ENCODE results near the gene CCPG1. TPM values are rescaled to one million over a fixed set of nuclear protein-coding genes. Genes with fewer than 3 reads are reported as not detected.
"Not testable (repeated sequence)": the region's sequence is repeated elsewhere in the genome, so short reads cannot be mapped to it uniquely, and the experiment has no call there.

CCPG1 gene
- total and polyA plus RNA-seq, 2 donors (not counting 1 experiment from before 2014, with no cell fraction given) = 50.0 to 64.6 TPM

DNA sequence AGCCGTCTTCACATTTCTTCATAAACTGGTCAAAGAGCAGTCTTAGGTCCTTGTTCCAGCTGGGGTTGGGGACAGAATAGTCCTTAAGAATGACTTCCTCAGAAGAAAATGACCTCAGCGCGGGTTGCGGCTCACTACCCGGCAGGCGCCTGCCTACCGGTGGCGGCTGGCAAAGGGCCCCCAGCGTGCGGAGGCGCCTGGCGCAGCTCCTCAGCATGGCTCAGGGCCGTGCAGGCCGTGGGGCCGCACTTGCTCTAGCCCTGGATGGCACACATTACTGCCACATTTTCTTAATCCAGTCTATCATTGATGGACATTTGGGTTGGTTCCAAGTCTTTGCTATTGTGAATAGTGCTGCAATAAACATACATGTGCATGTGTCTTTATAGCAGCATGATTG lies 35.0 kb upstream of the CCPG1 start:
- H3K4me1 ChIP-seq (ENCODE audit: control insufficient read depth, extremely low read depth, insufficient read depth, low read length); H3K4me3 ChIP-seq (replicated peaks in 1 of 4; ENCODE audit: control extremely low read depth in 1 of 4, insufficient read depth in 1 of 4, low read depth in 3 of 4, low read length in 4 of 4); H3K79me2 ChIP-seq (ENCODE audit: control insufficient read depth, insufficient read depth, low read length); DNase-seq (ENCODE audit: low read depth in 2 of 2); H3K27ac ChIP-seq (ENCODE audit: insufficient read depth, low read length); H2AFZ ChIP-seq (ENCODE audit: low read length); H3K27me3 ChIP-seq (ENCODE audit: control insufficient read depth, insufficient read depth, low read length); H4K20me1 ChIP-seq (ENCODE audit: control insufficient read depth, extremely low read depth, insufficient read depth, low read length); H3K9me3 ChIP-seq (ENCODE audit: control insufficient read depth, insufficient read depth, low read depth, low read length); H3K36me3 ChIP-seq (ENCODE audit: control insufficient read depth, insufficient read depth, low read length); H3K4me2 ChIP-seq (ENCODE audit: extremely low read depth, insufficient read depth, low read length); H3K9ac ChIP-seq (ENCODE audit: insufficient read depth, low read length): not testable (repeated sequence)

DNA sequence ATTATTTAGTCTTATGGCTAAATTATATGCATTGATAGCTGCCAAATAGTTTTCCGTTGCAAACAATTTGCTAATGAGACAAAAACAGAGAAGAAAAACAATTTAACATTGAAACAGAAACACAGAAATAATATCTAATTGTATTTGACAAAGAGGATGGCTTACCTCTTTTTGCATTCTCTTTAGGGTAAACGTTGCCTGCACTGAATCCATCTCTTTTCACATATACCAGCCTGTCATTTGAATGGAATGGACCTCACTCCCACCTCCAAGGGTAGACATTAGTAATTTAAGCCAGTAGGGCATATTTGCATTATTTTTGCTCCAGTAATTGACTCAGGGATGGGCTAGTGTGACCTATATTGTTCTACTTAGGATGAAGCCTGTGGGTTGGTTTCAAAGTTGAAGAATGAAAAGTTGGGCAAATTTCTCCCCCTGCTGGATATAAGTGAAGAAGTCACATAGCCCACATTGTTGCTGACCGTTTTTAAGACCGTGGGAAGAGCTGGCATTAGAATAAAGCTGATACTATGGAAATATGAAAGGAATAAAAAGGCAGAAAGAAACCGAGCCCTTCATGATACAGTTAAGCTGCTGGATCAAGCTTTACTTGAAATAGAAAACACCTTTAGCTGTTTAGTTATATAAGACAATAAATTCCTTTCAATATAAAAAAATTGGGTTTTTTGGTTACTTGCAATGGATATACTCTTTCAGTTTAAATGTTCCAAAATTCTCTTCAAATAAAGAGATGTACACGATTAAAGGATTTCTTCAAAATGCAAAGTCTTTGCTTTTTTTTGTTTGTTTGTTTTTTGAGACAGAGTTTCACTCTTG lies 27.0 kb upstream of the CCPG1 start:
- TF ChIP-seq, protein P1, sequence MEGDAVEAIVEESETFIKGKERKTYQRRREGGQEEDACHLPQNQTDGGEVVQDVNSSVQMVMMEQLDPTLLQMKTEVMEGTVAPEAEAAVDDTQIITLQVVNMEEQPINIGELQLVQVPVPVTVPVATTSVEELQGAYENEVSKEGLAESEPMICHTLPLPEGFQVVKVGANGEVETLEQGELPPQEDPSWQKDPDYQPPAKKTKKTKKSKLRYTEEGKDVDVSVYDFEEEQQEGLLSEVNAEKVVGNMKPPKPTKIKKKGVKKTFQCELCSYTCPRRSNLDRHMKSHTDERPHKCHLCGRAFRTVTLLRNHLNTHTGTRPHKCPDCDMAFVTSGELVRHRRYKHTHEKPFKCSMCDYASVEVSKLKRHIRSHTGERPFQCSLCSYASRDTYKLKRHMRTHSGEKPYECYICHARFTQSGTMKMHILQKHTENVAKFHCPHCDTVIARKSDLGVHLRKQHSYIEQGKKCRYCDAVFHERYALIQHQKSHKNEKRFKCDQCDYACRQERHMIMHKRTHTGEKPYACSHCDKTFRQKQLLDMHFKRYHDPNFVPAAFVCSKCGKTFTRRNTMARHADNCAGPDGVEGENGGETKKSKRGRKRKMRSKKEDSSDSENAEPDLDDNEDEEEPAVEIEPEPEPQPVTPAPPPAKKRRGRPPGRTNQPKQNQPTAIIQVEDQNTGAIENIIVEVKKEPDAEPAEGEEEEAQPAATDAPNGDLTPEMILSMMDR (conservative IDR thresholded peaks at IDR 0.05 in 1 of 2, IDR thresholded peaks at IDR 0.05 in 1 of 2; ENCODE audit: low read depth in 1 of 2, low read length in 2 of 2) = peak; percentile 67 to 76
- no peak for TF ChIP-seq EZH2 (IDR thresholded peaks at IDR 0.05; ENCODE audit: low read length, missing control alignments)
- Histone ChIP-seq H3K4me1 (ENCODE audit: control insufficient read depth, extremely low read depth, insufficient read depth, low read length) (no peaks in the 10 kb centered on the region), H4K20me1 (ENCODE audit: control insufficient read depth, extremely low read depth, insufficient read depth, low read length) (no peaks in the 10 kb centered on the region), H3K27me3 (ENCODE audit: control insufficient read depth, insufficient read depth, low read length) (no peaks in the 10 kb centered on the region), H3K4me3 (replicated peaks in 1 of 4; ENCODE audit: control extremely low read depth in 1 of 4, insufficient read depth in 1 of 4, low read depth in 3 of 4, low read length in 4 of 4) (no peak overlapping the region), H3K79me2 (ENCODE audit: control insufficient read depth, insufficient read depth, low read length) (no peaks in the 10 kb centered on the region), H2AFZ (ENCODE audit: low read length) (no peak overlapping the region), H3K9me3 (ENCODE audit: control insufficient read depth, insufficient read depth, low read depth, low read length) (no peaks in the 10 kb centered on the region), H3K4me2 (ENCODE audit: extremely low read depth, insufficient read depth, low read length) (no peak overlapping the region), H3K9ac (ENCODE audit: insufficient read depth, low read length) (no peak overlapping the region), H3K27ac (ENCODE audit: insufficient read depth, low read length) (no peak overlapping the region), H3K36me3 (ENCODE audit: control insufficient read depth, insufficient read depth, low read length) (no peaks in the 10 kb centered on the region)
- peak; percentile 49 to 76 for DNase-seq (ENCODE audit: low read depth in 2 of 2)

DNA sequence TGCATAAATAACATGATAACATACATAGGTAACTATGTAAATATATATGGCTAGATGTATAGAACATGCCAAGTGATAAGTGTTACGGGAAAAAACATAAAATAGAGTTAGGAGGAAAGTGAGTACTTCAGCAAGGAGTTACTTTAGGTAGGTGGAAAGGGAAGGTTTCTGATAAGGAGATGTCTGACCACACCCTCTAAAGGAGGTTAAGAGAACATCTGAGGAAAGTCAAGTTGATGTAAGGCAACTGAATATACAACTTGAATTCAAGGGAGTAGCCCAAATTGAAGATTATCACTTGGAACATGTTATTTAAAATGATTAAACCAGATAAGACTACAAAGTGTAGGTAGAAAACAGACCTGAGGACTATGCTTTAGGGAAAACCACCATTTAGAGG lies 13.9 kb upstream of the CCPG1 start:
- Histone ChIP-seq H3K9me3 (ENCODE audit: control insufficient read depth, insufficient read depth, low read depth, low read length) (no peaks in the 10 kb centered on the region), H3K9ac (ENCODE audit: insufficient read depth, low read length) (no peak overlapping the region), H3K4me1 (ENCODE audit: control insufficient read depth, extremely low read depth, insufficient read depth, low read length) (no peaks in the 10 kb centered on the region), H4K20me1 (ENCODE audit: control insufficient read depth, extremely low read depth, insufficient read depth, low read length) (no peaks in the 10 kb centered on the region), H3K79me2 (ENCODE audit: control insufficient read depth, insufficient read depth, low read length) (no peaks in the 10 kb centered on the region), H3K4me2 (ENCODE audit: extremely low read depth, insufficient read depth, low read length) (no peak overlapping the region), H3K27me3 (ENCODE audit: control insufficient read depth, insufficient read depth, low read length) (no peaks in the 10 kb centered on the region), H2AFZ (ENCODE audit: low read length) (no peak overlapping the region), H3K36me3 (ENCODE audit: control insufficient read depth, insufficient read depth, low read length) (no peaks in the 10 kb centered on the region), H3K27ac (ENCODE audit: insufficient read depth, low read length) (no peak overlapping the region), H3K4me3 (replicated peaks in 1 of 4; ENCODE audit: control extremely low read depth in 1 of 4, insufficient read depth in 1 of 4, low read depth in 3 of 4, low read length in 4 of 4) (no peak overlapping the region)
- TF ChIP-seq, protein P1 (conservative IDR thresholded peaks at IDR 0.05 in 1 of 2, IDR thresholded peaks at IDR 0.05 in 1 of 2; ENCODE audit: low read depth in 1 of 2, low read length in 2 of 2) = no peak
- TF ChIP-seq EZH2 (IDR thresholded peaks at IDR 0.05; ENCODE audit: low read length, missing control alignments) = no peak
- DNase-seq (ENCODE audit: low read depth in 2 of 2) = no peak

Data from fibroblast of lung (primary cell).